Measurements from ENCODE around the gene COL1A1.

DNA sequence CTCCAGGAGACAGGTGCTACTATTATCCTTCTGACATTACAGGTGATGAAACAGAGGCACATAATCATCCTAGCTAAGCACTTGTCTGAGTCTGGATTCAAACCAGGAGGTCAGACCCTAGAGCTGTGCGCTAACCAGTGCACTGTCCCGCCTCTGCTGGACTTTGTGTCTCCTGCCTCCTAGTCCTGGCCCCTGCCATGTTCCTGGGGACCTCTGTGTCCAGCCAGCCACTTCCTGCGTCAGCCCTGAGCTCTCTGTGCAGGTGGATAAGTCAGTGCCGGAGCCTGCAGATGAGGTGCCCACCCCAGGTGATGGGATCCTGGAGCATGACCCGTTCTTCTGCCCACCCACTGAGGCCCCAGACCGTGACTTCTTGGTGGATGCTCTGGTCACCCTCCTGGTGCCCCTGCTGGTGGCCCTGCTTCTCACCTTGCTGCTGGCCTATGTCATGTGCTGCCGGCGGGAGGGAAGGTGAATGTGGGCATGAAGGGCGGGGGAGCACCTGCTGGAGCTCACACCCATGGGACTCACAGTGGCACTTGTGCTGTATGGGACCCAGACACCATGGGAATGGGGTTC is 31.5 kb downstream of the COL1A1 start:
- no peak for TF ChIP-seq EZH2 (IDR thresholded peaks at IDR 0.05; ENCODE audit: low read length)
- TF ChIP-seq, protein P1, sequence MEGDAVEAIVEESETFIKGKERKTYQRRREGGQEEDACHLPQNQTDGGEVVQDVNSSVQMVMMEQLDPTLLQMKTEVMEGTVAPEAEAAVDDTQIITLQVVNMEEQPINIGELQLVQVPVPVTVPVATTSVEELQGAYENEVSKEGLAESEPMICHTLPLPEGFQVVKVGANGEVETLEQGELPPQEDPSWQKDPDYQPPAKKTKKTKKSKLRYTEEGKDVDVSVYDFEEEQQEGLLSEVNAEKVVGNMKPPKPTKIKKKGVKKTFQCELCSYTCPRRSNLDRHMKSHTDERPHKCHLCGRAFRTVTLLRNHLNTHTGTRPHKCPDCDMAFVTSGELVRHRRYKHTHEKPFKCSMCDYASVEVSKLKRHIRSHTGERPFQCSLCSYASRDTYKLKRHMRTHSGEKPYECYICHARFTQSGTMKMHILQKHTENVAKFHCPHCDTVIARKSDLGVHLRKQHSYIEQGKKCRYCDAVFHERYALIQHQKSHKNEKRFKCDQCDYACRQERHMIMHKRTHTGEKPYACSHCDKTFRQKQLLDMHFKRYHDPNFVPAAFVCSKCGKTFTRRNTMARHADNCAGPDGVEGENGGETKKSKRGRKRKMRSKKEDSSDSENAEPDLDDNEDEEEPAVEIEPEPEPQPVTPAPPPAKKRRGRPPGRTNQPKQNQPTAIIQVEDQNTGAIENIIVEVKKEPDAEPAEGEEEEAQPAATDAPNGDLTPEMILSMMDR (optimal IDR thresholded peaks at IDR 0.05 in 1 of 3, IDR thresholded peaks at IDR 0.05 in 1 of 3, conservative IDR thresholded peaks at IDR 0.05 in 1 of 3; ENCODE audit: extremely low read depth in 1 of 3, insufficient read depth in 2 of 3, low read length in 3 of 3): no peak

Measured in keratinocyte (primary cell).